ENCODE results near the gene DCAF12.
"Not testable (repeated sequence)": the region's sequence is repeated elsewhere in the genome, so short reads cannot be mapped to it uniquely, and the experiment has no call there.

The DCAF12 gene

GRCh38 chr9:34126207-34127034 is at the start of gene DCAF12:
Gene DCAF12 (minus strand): TSS chr9:34126698. CDS start chr9:34126431, 267 bp downstream.
- DNase-seq: peak; percentile 94

- DNase-seq: no peak
These were observed 49.6 kb upstream of the DCAF12 start for GRCh38 chr9:34176089-34176488.

GRCh38 chr9:34171753-34172535 is 45.4 kb upstream of the DCAF12 start:
- DNase-seq: peak; percentile 31

GRCh38 chr9:34170237-34170991 is 43.9 kb upstream of the DCAF12 start:
- no peak for DNase-seq

- no peak for DNase-seq
These were observed 42.6 kb upstream of the DCAF12 start for GRCh38 chr9:34169125-34169524.

GRCh38 chr9:34163434-34163833 is 36.9 kb upstream of the DCAF12 start:
- DNase-seq: no peak

- no peak for DNase-seq
These were observed 31.9 kb upstream of the DCAF12 start for GRCh38 chr9:34158362-34158869.

- DNase-seq: no peak
These were observed 31.4 kb upstream of the DCAF12 start for GRCh38 chr9:34157898-34158297.

- DNase-seq: no peak
These were observed 30.8 kb upstream of the DCAF12 start for GRCh38 chr9:34157318-34157717.

- DNase-seq: no peak
These were observed 27.6 kb upstream of the DCAF12 start for GRCh38 chr9:34154057-34154456.

GRCh38 chr9:34151398-34151797 is 24.9 kb upstream of the DCAF12 start:
- no peak for DNase-seq

GRCh38 chr9:34145165-34145564 is 18.7 kb upstream of the DCAF12 start:
- no peak for DNase-seq

GRCh38 chr9:34143116-34143515 is 16.6 kb upstream of the DCAF12 start:
- DNase-seq: no peak

GRCh38 chr9:34140853-34141252 is 14.4 kb upstream of the DCAF12 start:
- DNase-seq: no peak

- DNase-seq: no peak
These were observed 13.1 kb upstream of the DCAF12 start for GRCh38 chr9:34139477-34140146.

GRCh38 chr9:34138644-34139043 is 12.1 kb upstream of the DCAF12 start:
- not testable (repeated sequence) for DNase-seq

- DNase-seq: no peak
These were observed 8.0 kb upstream of the DCAF12 start for GRCh38 chr9:34134521-34134920.

GRCh38 chr9:34133436-34133949 is 7.0 kb upstream of the DCAF12 start:
- no peak for DNase-seq

- no peak for DNase-seq
These were observed 5.1 kb upstream of the DCAF12 start for GRCh38 chr9:34131571-34131970.

GRCh38 chr9:34127035-34127948 is 794 bp upstream of the DCAF12 start:
- no peak for DNase-seq

GRCh38 chr9:34125681-34126206 is 754 bp downstream of the DCAF12 start:
- DNase-seq: peak; percentile 21
